ENCODE results near the gene SLC35E3.
"Not testable (repeated sequence)": the region's sequence is repeated elsewhere in the genome, so short reads cannot be mapped to it uniquely, and the experiment has no call there.

The SLC35E3 gene

DNA sequence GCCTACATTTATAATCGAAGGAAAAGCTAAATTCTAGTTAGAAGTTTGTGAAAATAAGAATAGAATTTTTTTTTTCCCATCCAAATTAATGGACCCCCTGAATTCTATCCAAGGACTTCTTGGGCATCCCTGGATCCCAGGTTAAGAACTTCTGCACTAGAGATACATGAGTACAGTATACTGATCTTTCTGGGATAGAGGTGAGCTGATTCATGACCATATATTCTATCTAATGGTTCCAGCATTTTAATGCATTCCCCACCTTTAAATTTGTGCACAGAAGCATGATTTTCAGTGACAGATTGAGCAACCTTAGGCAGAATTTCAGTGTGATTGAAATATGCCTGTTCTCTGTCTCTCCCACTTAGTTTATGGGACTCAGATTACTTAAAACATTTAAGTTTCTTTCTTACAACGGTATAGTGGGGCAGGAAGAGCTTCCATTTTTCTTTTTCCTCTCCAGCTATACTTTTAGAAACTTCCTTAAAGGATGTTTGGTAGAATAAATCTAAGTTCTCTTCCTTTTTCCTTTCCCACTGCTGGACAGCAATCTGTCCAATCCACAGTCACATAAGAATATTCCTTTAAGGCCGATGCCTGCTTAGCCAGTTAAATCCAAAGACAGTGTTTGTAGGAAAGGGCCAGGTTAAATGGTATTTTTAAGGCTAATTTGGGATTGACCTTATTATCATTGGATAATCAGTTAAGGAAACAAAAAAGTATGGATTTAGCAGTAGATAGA lies 68.7 kb downstream of the SLC35E3 start:
- DNase-seq: no peak

- DNase-seq: no peak
Observed at GRCh38 chr12:68815232-68815927, 69.4 kb downstream of the SLC35E3 start.

DNA sequence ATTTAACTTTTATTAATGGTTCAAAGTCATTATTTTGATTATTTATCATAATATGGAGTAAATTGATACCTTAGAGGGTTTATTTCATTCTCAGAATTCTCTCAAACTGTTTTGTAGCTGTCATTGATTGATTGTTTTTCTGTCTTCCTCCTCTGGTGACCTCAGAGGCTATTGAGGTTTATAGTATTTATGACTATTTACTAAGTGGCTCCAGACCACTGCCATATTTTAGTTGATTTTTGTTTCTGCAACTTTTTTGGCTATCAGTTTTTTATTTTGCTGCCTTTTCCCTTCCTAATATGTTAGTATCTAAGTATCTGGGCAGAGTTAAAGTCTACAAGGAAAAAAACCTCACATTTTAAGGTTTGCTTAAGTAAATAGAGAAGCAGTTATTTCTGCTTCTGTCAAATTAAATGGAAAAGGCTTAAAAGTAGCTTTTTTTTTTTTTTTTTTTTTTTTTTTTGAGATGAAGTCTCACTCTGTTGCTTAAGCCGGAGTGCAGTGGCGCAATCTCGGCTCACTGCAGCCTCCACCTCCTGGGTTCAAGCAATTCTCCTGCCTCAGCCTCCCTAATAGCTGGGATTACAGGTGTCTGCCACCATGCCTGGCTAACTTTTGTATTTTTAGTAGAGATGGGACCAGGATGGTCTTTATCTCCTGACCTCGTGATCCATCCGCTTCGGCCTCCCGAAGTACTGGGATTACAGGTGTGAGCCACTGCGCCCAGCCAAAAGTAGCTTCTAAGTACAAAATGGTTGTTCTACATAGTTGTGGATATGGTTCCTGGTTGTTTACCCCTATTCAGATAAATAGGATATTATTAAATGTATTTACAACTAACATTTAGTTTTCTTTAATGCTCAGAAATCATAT lies 70.2 kb downstream of the SLC35E3 start:
- DNase-seq: no peak

DNA sequence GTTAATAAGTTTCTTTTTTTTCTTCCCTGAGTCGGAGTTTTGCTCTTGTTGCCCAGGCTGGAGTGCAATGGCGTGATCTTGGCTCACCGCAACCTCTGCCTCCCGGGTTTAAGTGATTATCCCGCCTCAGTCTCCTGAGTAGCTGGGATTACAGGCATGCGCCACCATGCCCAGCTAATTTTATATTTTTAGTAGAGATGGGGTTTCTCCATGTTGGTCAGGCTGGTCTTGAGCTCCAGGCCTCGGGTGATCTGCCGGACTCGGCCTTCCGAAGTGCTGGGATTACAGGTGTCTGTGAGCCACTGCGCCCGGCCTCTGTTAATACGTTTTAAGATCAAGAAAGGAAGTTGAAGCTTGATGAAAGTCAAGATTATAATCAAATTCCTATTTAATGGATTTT lies 73.5 kb downstream of the SLC35E3 start:
- not testable (repeated sequence) for DNase-seq

DNA sequence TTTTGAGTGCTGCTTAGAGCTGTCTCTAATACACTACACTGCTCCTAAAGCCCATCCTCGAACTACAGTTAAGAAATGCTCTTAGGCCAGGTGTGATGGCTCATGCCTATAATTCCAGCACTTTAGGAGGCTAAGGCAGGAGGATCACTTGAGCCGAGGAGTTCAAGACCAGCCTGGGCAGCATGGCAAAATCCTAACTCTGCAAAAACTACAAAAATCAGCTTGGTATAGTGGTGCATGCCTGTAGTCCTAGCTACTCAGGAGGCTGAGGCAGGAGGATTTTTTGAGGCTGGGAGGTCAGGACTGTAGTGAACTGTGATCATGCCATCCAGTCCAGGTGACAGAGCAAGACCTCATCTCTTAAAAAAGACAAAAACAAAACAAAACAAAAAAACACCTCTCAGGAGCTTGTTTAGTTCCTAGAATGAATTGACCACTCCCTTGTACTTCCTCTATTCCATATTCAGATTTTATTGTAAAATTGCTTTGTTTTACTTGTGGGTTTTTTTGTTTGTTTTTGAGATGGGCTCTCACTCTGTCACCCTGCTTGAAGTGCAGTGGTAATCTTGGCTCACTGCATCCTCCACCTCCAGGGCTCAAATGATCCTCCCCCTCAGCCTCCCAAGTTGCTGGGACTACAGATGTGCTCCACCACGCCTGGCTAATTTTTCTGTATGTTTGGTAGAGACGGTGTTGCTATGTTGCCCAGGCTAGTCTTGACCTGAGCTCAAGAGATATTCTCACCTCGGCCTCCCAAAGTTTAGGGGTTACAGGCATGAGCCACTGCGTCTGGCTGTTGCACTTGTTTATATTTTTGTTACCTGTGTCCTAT lies 75.6 kb downstream of the SLC35E3 start:
- DNase-seq: no peak

- peak; percentile 39 for DNase-seq
Observed at GRCh38 chr12:68823696-68824095, 77.7 kb downstream of the SLC35E3 start.

GRCh38 chr12:68824131-68824530 lies 78.2 kb downstream of the SLC35E3 start:
- DNase-seq: no peak

GRCh38 chr12:68824597-68825250 lies 78.7 kb downstream of the SLC35E3 start:
- DNase-seq: no peak

DNA sequence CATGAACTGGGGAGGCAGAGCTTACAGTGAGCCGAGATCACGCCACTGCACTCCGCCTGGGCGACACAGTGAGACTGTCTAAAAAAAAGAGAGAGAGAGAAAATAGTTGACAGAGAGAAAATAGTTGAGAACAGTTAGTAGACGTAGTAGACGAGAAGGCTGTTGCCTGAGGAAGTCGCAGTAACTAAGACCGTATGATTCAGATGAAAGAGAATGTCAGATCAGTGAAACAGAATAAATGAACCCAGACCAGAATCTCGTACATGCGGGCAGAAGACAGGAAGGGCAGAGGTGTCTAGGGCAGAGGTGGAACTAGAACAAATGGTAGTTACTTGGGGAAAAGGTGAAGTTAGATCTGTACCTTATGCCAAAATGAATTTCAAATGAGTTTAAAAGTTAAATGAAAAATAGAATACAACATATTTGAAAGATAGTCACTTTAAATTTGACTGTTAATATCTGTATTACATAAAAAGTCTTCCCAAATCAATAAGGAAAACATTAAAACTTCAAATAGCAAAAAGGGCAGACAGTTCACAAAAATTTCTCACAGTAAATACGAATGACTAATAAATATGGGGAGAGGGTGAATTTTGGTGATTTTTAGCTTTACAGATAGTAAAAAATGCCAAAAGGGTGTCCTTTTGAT lies 79.7 kb downstream of the SLC35E3 start:
- DNase-seq: no peak

GRCh38 chr12:68827895-68828671 lies 82.1 kb downstream of the SLC35E3 start:
- DNase-seq: no peak

DNA sequence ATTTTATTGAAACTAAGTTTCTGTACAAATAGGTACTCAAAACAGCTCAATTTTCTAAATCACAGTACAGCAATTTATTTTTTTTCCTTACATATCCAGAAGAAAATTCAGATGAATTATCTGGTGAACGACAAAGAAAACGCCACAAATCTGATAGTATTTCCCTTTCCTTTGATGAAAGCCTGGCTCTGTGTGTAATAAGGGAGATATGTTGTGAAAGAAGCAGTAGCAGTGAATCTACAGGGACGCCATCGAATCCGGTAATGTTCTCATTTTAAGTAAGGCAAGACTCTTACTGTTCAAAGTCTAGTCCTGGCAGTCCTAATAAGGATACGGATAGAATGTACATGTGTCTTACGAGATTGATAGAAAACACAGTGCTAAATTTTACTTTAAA lies 82.7 kb downstream of the SLC35E3 start:
- DNase-seq: no peak
